ENCODE results near the gene THSD4. TPM values are rescaled to one million over a fixed set of nuclear protein-coding genes. Genes with fewer than 3 reads are reported as not detected.

Gene THSD4
- total and polyA plus RNA-seq, 4 donors, result 6.0 to 42.4 (median 18.5) TPM

DNA sequence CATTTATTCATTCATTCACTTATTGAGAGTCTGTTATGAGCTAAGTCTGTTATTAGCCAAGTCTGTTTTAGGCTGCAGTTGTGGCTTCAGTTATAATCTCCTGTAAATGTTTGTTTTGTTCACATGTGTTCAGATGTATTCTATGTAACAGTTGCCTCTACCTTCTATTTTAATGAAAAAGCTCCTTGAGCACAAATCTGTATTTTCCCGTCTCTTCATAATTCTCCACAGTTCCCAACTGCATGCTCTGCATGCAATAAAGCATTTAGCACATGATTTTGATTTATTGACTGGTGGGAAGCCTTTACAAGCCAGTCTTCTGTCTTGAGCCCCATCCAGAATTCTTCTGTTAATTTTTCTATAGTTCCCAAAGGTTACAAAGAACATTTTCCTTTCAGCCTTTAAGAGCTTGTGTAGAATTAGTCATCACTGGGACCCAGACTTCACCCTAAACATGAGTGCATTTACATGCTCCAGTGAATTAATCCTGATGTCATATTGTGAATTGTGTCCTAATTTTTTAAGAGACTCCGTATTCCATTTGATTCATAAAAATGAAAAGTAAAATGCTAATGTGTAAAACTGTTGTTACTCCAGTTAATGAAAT is 572.7 kb downstream of the THSD4 start:
- H3K27ac ChIP-seq (ENCODE audit: low read depth in 1 of 2, low read length in 1 of 2), result no peak overlapping the region
- no peak for ATAC-seq (ENCODE audit: insufficient read depth, low FRiP score)
- H3K4me1 ChIP-seq (ENCODE audit: control insufficient read depth in 5 of 5, insufficient read depth in 5 of 5, low read length in 5 of 5), result peaks cover 6 to 41% (median 16%) of the 10 kb centered on the region in 5 donors
- H3K4me3 ChIP-seq, result no peak overlapping the region
- no peaks in the 10 kb centered on the region for H3K9me3 ChIP-seq (ENCODE audit: control insufficient read depth in 4 of 4, insufficient read depth in 3 of 4, low read length in 3 of 4)
- DNase-seq, result peak in 2 of 3 donors; percentile 50 to 51
- WGBS, 2 donors, result 83 to 90% methylated on average over 2 of the region's 2 CpGs
- H3K9ac ChIP-seq (ENCODE audit: insufficient read depth in 1 of 2, low read length in 2 of 2), result no peak overlapping the region
- H3K36me3 ChIP-seq (ENCODE audit: control insufficient read depth in 4 of 4, insufficient read depth in 4 of 4, low read length in 4 of 4), result no peaks in the 10 kb centered on the region
- TF ChIP-seq, protein P1, sequence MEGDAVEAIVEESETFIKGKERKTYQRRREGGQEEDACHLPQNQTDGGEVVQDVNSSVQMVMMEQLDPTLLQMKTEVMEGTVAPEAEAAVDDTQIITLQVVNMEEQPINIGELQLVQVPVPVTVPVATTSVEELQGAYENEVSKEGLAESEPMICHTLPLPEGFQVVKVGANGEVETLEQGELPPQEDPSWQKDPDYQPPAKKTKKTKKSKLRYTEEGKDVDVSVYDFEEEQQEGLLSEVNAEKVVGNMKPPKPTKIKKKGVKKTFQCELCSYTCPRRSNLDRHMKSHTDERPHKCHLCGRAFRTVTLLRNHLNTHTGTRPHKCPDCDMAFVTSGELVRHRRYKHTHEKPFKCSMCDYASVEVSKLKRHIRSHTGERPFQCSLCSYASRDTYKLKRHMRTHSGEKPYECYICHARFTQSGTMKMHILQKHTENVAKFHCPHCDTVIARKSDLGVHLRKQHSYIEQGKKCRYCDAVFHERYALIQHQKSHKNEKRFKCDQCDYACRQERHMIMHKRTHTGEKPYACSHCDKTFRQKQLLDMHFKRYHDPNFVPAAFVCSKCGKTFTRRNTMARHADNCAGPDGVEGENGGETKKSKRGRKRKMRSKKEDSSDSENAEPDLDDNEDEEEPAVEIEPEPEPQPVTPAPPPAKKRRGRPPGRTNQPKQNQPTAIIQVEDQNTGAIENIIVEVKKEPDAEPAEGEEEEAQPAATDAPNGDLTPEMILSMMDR (IDR thresholded peaks at IDR 0.05; ENCODE audit: control extremely low read depth, extremely low read depth), result no peak
- no peaks in the 10 kb centered on the region for H3K27me3 ChIP-seq (ENCODE audit: control insufficient read depth in 3 of 3, insufficient read depth in 3 of 3, low read length in 2 of 3)

DNA sequence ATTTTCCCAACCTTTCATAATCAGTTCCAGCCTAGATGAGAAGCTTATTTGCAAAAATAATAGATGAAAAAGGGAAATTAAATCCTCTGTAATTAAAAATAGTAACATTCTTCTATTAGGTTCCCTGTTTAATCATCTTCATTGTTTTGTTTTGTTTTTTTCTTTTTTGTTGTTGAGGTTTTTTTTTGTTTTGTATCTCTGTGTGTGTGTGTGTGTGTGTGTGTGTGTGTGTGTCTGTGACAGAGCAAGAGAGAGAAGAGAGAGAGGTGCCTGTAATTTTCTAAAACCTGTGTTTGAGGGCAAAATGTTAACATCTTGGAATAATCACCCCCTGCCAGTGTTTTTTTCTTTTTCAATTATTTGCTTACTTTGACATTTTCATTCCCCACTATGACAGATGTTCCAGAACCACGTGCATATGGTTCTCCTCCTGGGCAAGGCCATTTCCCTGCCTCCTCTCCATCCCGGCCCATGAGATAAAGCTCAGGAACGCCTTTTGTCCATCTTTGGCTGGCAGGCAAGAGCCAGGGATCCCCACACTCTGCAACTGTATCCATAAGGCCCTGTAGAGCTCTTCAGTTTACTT is 573.3 kb downstream of the THSD4 start:
- no peak overlapping the region for H3K27ac ChIP-seq (ENCODE audit: low read depth in 1 of 2, low read length in 1 of 2)
- WGBS, 2 donors, result 68 to 87% methylated on average over 3 of the region's 3 CpGs
- DNase-seq (peak in 1 of 3 donors; percentile 19), ATAC-seq (ENCODE audit: insufficient read depth, low FRiP score) (no peak)
- H3K36me3 ChIP-seq (ENCODE audit: control insufficient read depth in 4 of 4, insufficient read depth in 4 of 4, low read length in 4 of 4), result no peaks in the 10 kb centered on the region
- H3K9ac ChIP-seq (ENCODE audit: insufficient read depth in 1 of 2, low read length in 2 of 2), result no peak overlapping the region
- no peaks in the 10 kb centered on the region for H3K27me3 ChIP-seq (ENCODE audit: control insufficient read depth in 3 of 3, insufficient read depth in 3 of 3, low read length in 2 of 3)
- TF ChIP-seq, protein P1 (IDR thresholded peaks at IDR 0.05; ENCODE audit: control extremely low read depth, extremely low read depth), result no peak
- no peaks in the 10 kb centered on the region for H3K9me3 ChIP-seq (ENCODE audit: control insufficient read depth in 4 of 4, insufficient read depth in 3 of 4, low read length in 3 of 4)
- H3K4me3 ChIP-seq, result no peak overlapping the region
- peaks cover 6 to 45% (median 16%) of the 10 kb centered on the region in 5 donors for H3K4me1 ChIP-seq (ENCODE audit: control insufficient read depth in 5 of 5, insufficient read depth in 5 of 5, low read length in 5 of 5)

DNA sequence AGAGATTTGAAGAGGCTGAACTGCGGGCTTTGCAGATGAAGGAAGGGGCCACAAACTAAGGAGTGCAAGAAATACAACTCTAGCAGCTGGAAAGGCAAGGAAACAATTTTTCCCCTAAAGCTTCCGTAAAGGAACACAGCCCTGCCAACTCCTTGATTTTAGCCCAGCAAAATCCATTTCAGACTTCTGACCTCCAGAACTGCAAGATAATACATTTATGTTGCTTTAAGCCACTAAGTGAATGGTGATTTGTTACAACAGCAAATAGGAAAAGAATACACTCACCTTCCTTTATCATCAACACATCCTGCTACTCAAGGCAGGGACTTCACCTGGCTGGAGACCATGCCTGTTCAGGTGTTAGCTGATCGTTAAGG is 575.8 kb downstream of the THSD4 start:
- ATAC-seq (ENCODE audit: insufficient read depth, low FRiP score), result no peak
- Histone ChIP-seq H3K4me3 (no peak overlapping the region), H3K27me3 (ENCODE audit: control insufficient read depth in 3 of 3, insufficient read depth in 3 of 3, low read length in 2 of 3) (no peaks in the 10 kb centered on the region), H3K36me3 (ENCODE audit: control insufficient read depth in 4 of 4, insufficient read depth in 4 of 4, low read length in 4 of 4) (no peaks in the 10 kb centered on the region), H3K9me3 (ENCODE audit: control insufficient read depth in 4 of 4, insufficient read depth in 3 of 4, low read length in 3 of 4) (peaks cover 0 to 2% (median 0%) of the 10 kb centered on the region in 4 donors), H3K27ac (ENCODE audit: low read depth in 1 of 2, low read length in 1 of 2) (peak overlapping the region in 1 of 2 donors; percentile 50), H3K9ac (ENCODE audit: insufficient read depth in 1 of 2, low read length in 2 of 2) (no peak overlapping the region), H3K4me1 (ENCODE audit: control insufficient read depth in 5 of 5, insufficient read depth in 5 of 5, low read length in 5 of 5) (peaks cover 6 to 41% (median 16%) of the 10 kb centered on the region in 5 donors)
- TF ChIP-seq, protein P1 (IDR thresholded peaks at IDR 0.05; ENCODE audit: control extremely low read depth, extremely low read depth), result no peak
- 81 to 86% methylated on average over 3 of the region's 3 CpGs for WGBS, 2 donors
- peak in 1 of 3 donors; percentile 32 for DNase-seq

Data from lung (tissue), 12 donors.